Pancreas (tissue), 10 donors: ENCODE data around the gene C3orf38. TPM values are rescaled to one million over a fixed set of nuclear protein-coding genes. Genes with fewer than 3 reads are reported as not detected.

Source experiments
- ATAC-seq, 4 donors: fragments of 200-7000 bp; cut with Tn5 transposase; one replicate each; pipeline versions ENCODE4 v1.8.0 to v1.9.1; 2020; ENCODE audit warnings: mild to moderate bottlenecking in 4 of 4, moderate library complexity in 4 of 4
- DNase-seq, 6 donors: peaks; one replicate each; pipeline ENCODE4 v3.0.0-alpha.2; 2020
- FAIRE-seq: peaks from 2 replicates; lab custom pipeline; 2012; peaks lifted over from hg19 to GRCh38; lab: Jason Lieb, UNC
- H3K27ac ChIP-seq, 4 donors: fragments of 200-600 bp; sonication (generic); 1 replicate in 3 of 4; 2 replicates in 1 of 4; pipeline versions ENCODE4 v1.5.0 to v1.8.0; 2020
- H3K27me3 ChIP-seq, 4 donors: fragments of 200-600 bp; one replicate each; pipeline ENCODE4 v1.8.0; 2021
- H3K36me3 ChIP-seq, 3 donors: fragments of 200-600 bp; sonication (generic) in 1 of 3; one replicate each; pipeline versions ENCODE4 v1.5.0 to v1.8.0; 2020 to 2021
- H3K4me1 ChIP-seq, 3 donors: fragments of 200-600 bp; one replicate each; pipeline ENCODE4 v1.8.0; 2021
- H3K4me3 ChIP-seq, 4 donors: fragments of 200-600 bp; sonication (generic) in 2 of 4; one replicate each; pipeline versions ENCODE4 v1.5.0 to v1.8.0; 2020 to 2021
- H3K9me3 ChIP-seq, 4 donors: fragments of 200-600 bp; one replicate each; pipeline ENCODE4 v1.8.0; 2021
- CTCF ChIP-seq, 4 donors: fragments of 200-600 bp; sonication (generic) in 3 of 4; IDR thresholded peaks; one replicate each; pipeline versions ENCODE4 v1.5.0 to v1.8.0; 2021; ENCODE audit warnings: antibody characterized with exemption in 4 of 4
- WGBS, 2 donors: extraction: QIAGEN DNeasy Blood & Tissue Kit; methylation state at CpG; one replicate each; pipeline ENCODE4 v1.1.7; 2013; 5-methylcytosine and 5-hydroxymethylcytosine counted together
- intact Hi-C, 3 donors: fragments of 100-400 bp; cut with DNase I; formaldehyde crosslinking; loops; one replicate each; pipeline versions ENCODE4 v1.11.1 to v1.14.2; 2022
- polyA plus RNA-seq, 2 donors: library from polyadenylated mRNA; stranded (reverse); fragments of 200-250 nt; gene quantifications; one replicate each; pipeline ENCODE4 v1.2.3, GENCODE V29; 2013
- total RNA-seq, 6 donors: library from RNA; stranded (reverse); fragmentation: NEBNext Ultra II Directional in 4 of 6; extraction: Animal tissue kit (Norgen Biotek cat#: 25700) in 4 of 6; gene quantifications; one replicate each; pipeline versions ENCODE4 v1.2.1 to v1.2.4, GENCODE V29; 2021 to 2023
- donor health status: healthy with polysubstance abuse.
- donor health status: DM: no; HTN: no; CAD: no; lungs with moderate emphysema.
- donor health status: DM: no; HTN: no; CAD: no.
- donor health status: control.
- donor health status: control.
- donor health status: Bipolar disorder and iron deficiency.
- donor health status: DM: yes; HTN: yes; CAD: no.
- donor health status: DM: no; HTN: no; CAD: no.
- donor health status: DM: no; HTN: no; CAD: no.
- donor health status: DM: yes; HTN: yes; CAD: no.

C3orf38 gene
- total and polyA plus RNA-seq, 8 donors: 2.7 to 11.6 (median 6.9) TPM

GRCh38 chr3:88131695-88132094, 18.1 kb upstream of the C3orf38 start:
- Histone ChIP-seq H3K27ac (no peak overlapping the region), H3K4me3 (no peak overlapping the region), H3K4me1 (no peaks in the 10 kb centered on the region), H3K27me3 (no peaks in the 10 kb centered on the region), H3K9me3 (no peaks in the 10 kb centered on the region), H3K36me3 (peaks cover 0 to 6% (median 3%) of the 10 kb centered on the region in 3 donors)
- 96 to 97% methylated on average over 1 of the region's 1 CpG for WGBS, 2 donors
- TF ChIP-seq CTCF (IDR thresholded peaks at IDR 0.05): no peak
- DNase-seq (no peak), ATAC-seq (no peak), FAIRE-seq (no peak)
- intact Hi-C loops: no loop called here

- no peak for FAIRE-seq
- DNase-seq: no peak
- H3K4me3 ChIP-seq: no peak overlapping the region
- H3K27ac ChIP-seq: no peak overlapping the region
- 89 to 90% methylated on average over 1 of the region's 1 CpG for WGBS, 2 donors
- H3K4me1 ChIP-seq: no peaks in the 10 kb centered on the region
- intact Hi-C loops: no loop called here
- no peaks in the 10 kb centered on the region for H3K9me3 ChIP-seq
- no peak for TF ChIP-seq CTCF (IDR thresholded peaks at IDR 0.05)
- H3K36me3 ChIP-seq: peaks cover 0 to 6% (median 3%) of the 10 kb centered on the region in 3 donors
- ATAC-seq: no peak
- H3K27me3 ChIP-seq: no peaks in the 10 kb centered on the region
Observed at GRCh38 chr3:88132894-88133293, 16.9 kb upstream of the C3orf38 start.

GRCh38 chr3:88133711-88134263, 16.0 kb upstream of the C3orf38 start:
- Histone ChIP-seq H3K4me1 (no peaks in the 10 kb centered on the region), H3K27ac (no peak overlapping the region), H3K27me3 (no peaks in the 10 kb centered on the region), H3K4me3 (no peak overlapping the region), H3K36me3 (peaks cover 0 to 7% (median 3%) of the 10 kb centered on the region in 3 donors), H3K9me3 (no peaks in the 10 kb centered on the region)
- DNase-seq (no peak), ATAC-seq (no peak), FAIRE-seq (no peak)
- intact Hi-C loops: no loop called here
- no peak for TF ChIP-seq CTCF (IDR thresholded peaks at IDR 0.05)
- 23 to 46% methylated on average over 1 of the region's 1 CpG for WGBS, 2 donors

- WGBS, 2 donors: 80 to 94% methylated on average over 1 of the region's 1 CpG
- H3K9me3 ChIP-seq: no peaks in the 10 kb centered on the region
- DNase-seq (no peak), FAIRE-seq (no peak), ATAC-seq (no peak)
- no peak overlapping the region for H3K4me3 ChIP-seq
- no peaks in the 10 kb centered on the region for H3K27me3 ChIP-seq
- peaks cover 0 to 19% (median 3%) of the 10 kb centered on the region in 3 donors for H3K36me3 ChIP-seq
- H3K4me1 ChIP-seq: no peaks in the 10 kb centered on the region
- intact Hi-C loops: no loop called here
- no peak overlapping the region for H3K27ac ChIP-seq
- TF ChIP-seq CTCF (IDR thresholded peaks at IDR 0.05): no peak
Observed at GRCh38 chr3:88137836-88138235, 11.9 kb upstream of the C3orf38 start.

GRCh38 chr3:88141458-88142083, 8.2 kb upstream of the C3orf38 start:
- no peak for TF ChIP-seq CTCF (IDR thresholded peaks at IDR 0.05)
- peaks cover 0 to 13% (median 0%) of the 10 kb centered on the region in 3 donors for H3K36me3 ChIP-seq
- no peaks in the 10 kb centered on the region for H3K4me1 ChIP-seq
- FAIRE-seq: no peak
- no peak for ATAC-seq
- intact Hi-C loops: no loop called here
- WGBS, 2 donors: 48 to 55% methylated on average over 4 of the region's 4 CpGs
- H3K4me3 ChIP-seq: no peak overlapping the region
- DNase-seq: no peak
- H3K9me3 ChIP-seq: no peaks in the 10 kb centered on the region
- H3K27me3 ChIP-seq: no peaks in the 10 kb centered on the region
- H3K27ac ChIP-seq: peak overlapping the region in 1 of 4 donors; percentile 2
